MCF 10A (cell line): ENCODE results near the gene NAALADL2. TPM values are rescaled to one million over a fixed set of nuclear protein-coding genes. Genes with fewer than 3 reads are reported as not detected.

Experiments used
- BruUV-seq: library from RNA; stranded (reverse); fragments of 400-500 nt; replicated peaks from 2 replicates; lab custom pipeline; 2021; lab: Mats Ljungman, UMichigan
- CTCF ChIA-PET: fragments of 300-600 bp; sonication (Branson Sonifier 250); formaldehyde crosslinking; extraction: SDS; loops from one replicate; lab custom pipeline; 2021; ENCODE audit warnings: antibody characterized with exemption, inconsistent platforms; lab: Yijun Ruan, JAX
- POLR2A ChIA-PET: fragments of 300-600, 350-650 bp; sonication (Branson Sonifier 250); formaldehyde crosslinking; extraction: SDS; loops from one replicate; lab custom pipeline; 2020; ENCODE audit warnings: antibody characterized with exemption, inconsistent platforms; lab: Yijun Ruan, JAX
- DNase-seq: peaks from one replicate; pipeline ENCODE4 v3.0.0-alpha.2; 2018; ENCODE audit not compliant: unreplicated experiment
- H3K27ac Mint-ChIP-seq: one replicate; pipeline ENCODE4 v1.8.0; 2022; ENCODE audit warnings: mild to moderate bottlenecking, low read depth, mixed read lengths; ENCODE audit not compliant: unreplicated experiment
- H3K27me3 Mint-ChIP-seq: one replicate; pipeline ENCODE4 v1.8.0; 2022; ENCODE audit warnings: mixed read lengths; ENCODE audit not compliant: insufficient read depth, unreplicated experiment
- H3K36me3 Mint-ChIP-seq: one replicate; pipeline ENCODE4 v1.8.0; 2022; ENCODE audit warnings: mild to moderate bottlenecking, moderate library complexity, mixed read lengths; ENCODE audit not compliant: insufficient read depth, unreplicated experiment
- H3K4me1 Mint-ChIP-seq: one replicate; pipeline ENCODE4 v1.8.0; 2022; ENCODE audit warnings: mixed read lengths; ENCODE audit not compliant: insufficient read depth, unreplicated experiment
- H3K4me3 Mint-ChIP-seq: one replicate; pipeline ENCODE4 v1.8.0; 2022; ENCODE audit warnings: mild to moderate bottlenecking, moderate library complexity, mixed read lengths; ENCODE audit not compliant: unreplicated experiment
- H3K9me3 Mint-ChIP-seq: one replicate; pipeline ENCODE4 v1.8.0; 2022; ENCODE audit warnings: mixed read lengths; ENCODE audit not compliant: unreplicated experiment
- CTCF ChIP-seq: fragments of 200-600 bp; IDR thresholded peaks from one replicate; pipeline ENCODE4 v1.8.0; 2022; ENCODE audit warnings: antibody characterized with exemption, mild to moderate bottlenecking; ENCODE audit not compliant: unreplicated experiment
- intact Hi-C: fragments of 100-400 bp; cut with micrococcal nuclease; formaldehyde crosslinking; loops from 2 replicates; pipeline ENCODE4 v1.14.1; 2022
- total RNA-seq: library from RNA; stranded (reverse); gene quantifications from 2 replicates; pipeline ENCODE4 v1.2.3, GENCODE V29; 2022

NAALADL2 gene
- total RNA-seq, 1 experiment from 2014 or later = 4.2 TPM

- H3K9me3 Mint-ChIP-seq = no peaks in the 10 kb centered on the region
- no peak for DNase-seq
- no peaks in the 10 kb centered on the region for H3K4me1 Mint-ChIP-seq
- CTCF ChIA-PET = no interaction called here
- no peak for TF ChIP-seq CTCF
- POLR2A ChIA-PET = interaction anchor here (0.5 to 0.6 kb wide), 2 partner anchors 8 to 1274 kb away, joined by 3 read pairs; no protein-coding TSS in a partner anchor
- H3K27me3 Mint-ChIP-seq = no peaks in the 10 kb centered on the region
- no TSS peak for BruUV-seq
- no peak overlapping the region for H3K4me3 Mint-ChIP-seq
- no peak overlapping the region for H3K27ac Mint-ChIP-seq
- H3K36me3 Mint-ChIP-seq = no peaks in the 10 kb centered on the region
- intact Hi-C loops = no loop called here
These were observed 854.1 kb downstream of the NAALADL2 start for GRCh38 chr3:175713268-175713667.

- Mint-ChIP-seq H3K4me1 (no peaks in the 10 kb centered on the region), H3K9me3 (no peaks in the 10 kb centered on the region), H3K27ac (no peak overlapping the region), H3K27me3 (no peaks in the 10 kb centered on the region), H3K4me3 (no peak overlapping the region), H3K36me3 (no peaks in the 10 kb centered on the region)
- no TSS peak for BruUV-seq
- DNase-seq = no peak
- ChIA-PET CTCF (no interaction called here), POLR2A (no interaction called here)
- intact Hi-C loops = no loop called here
- TF ChIP-seq CTCF = no peak
These were observed 857.3 kb downstream of the NAALADL2 start for GRCh38 chr3:175716446-175716845.

DNA sequence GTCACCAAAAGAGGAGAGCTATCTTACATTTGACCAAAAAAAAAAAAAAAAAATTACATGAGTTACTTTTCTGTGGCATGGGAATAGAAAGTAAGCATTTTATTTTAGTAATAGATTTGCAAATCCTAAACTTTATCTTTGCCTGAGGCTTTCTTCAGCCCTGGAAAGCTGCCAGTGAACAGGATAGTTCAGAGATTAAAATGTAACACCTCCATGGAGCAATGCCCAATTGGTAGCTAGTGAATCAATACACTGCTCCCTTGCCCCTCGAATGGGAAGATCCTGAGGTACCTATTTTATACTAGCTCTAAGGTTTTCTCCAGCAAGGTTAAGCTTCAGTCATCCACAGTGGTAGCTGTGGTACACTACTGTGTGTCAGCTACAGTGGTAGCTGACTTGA is 867.1 kb downstream of the NAALADL2 start:
- CTCF ChIA-PET = interaction anchor here (0.5 to 0.6 kb wide), 2 partner anchors 15 to 691 kb away, joined by 3 read pairs; no protein-coding TSS in a partner anchor
- intact Hi-C loops = no loop called here

DNA sequence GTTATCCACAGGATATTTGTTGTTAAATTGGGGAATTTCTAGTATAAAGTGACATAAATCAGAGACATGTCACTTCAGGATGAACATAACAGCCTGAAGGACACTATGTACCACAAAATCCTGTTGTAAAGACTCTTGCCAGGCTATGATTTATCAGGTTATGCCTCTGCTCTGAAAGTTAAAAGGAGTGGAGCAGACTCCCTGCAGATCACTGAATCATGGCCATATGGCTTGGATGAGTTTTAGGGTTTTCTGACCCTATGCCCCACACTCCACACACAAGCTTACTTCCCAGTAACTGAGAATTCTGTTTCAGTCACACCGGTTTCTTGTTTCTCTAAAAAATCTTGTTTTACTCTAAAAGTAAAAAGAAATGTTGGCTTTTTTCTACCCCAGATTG is 869.4 kb downstream of the NAALADL2 start:
- no peak overlapping the region for H3K4me3 Mint-ChIP-seq
- no peaks in the 10 kb centered on the region for H3K4me1 Mint-ChIP-seq
- ChIA-PET CTCF (no interaction called here), POLR2A (no interaction called here)
- DNase-seq = no peak
- no peak overlapping the region for H3K27ac Mint-ChIP-seq
- no peaks in the 10 kb centered on the region for H3K27me3 Mint-ChIP-seq
- H3K9me3 Mint-ChIP-seq = no peaks in the 10 kb centered on the region
- no TSS peak for BruUV-seq
- H3K36me3 Mint-ChIP-seq = no peaks in the 10 kb centered on the region
- intact Hi-C loops = no loop called here
- TF ChIP-seq CTCF = no peak

More for the DNA sequence above, 867.1 kb downstream of the NAALADL2 start:
- H3K9me3 Mint-ChIP-seq = no peaks in the 10 kb centered on the region
- DNase-seq = peak; percentile 27
- H3K27me3 Mint-ChIP-seq = no peaks in the 10 kb centered on the region
- no peak for TF ChIP-seq CTCF
- H3K4me1 Mint-ChIP-seq = no peaks in the 10 kb centered on the region
- POLR2A ChIA-PET = interaction anchor here (0.6 kb wide), 1 partner anchor 777 kb away, joined by 3 read pairs; no protein-coding TSS in a partner anchor
- no peak overlapping the region for H3K4me3 Mint-ChIP-seq
- no TSS peak for BruUV-seq
- no peak overlapping the region for H3K27ac Mint-ChIP-seq
- H3K36me3 Mint-ChIP-seq = no peaks in the 10 kb centered on the region
